Superior temporal gyrus (tissue), 1 donor: Measurements from ENCODE around the gene TMEM87A.
"Not testable (repeated sequence)": the region's sequence is repeated elsewhere in the genome, so short reads cannot be mapped to it uniquely, and the experiment has no call there.

Experiments used
- DNase-seq: peaks from one replicate; pipeline ENCODE4 v3.0.0-alpha.2; 2016; ENCODE audit errors: extremely low spot score

The TMEM87A gene

GRCh38 chr15:42272939-42273899 lies at the start of gene TMEM87A, which contains the start of gene GANC:
TMEM87A (minus strand) TSS chr15:42273433; CDS start chr15:42273398, 35 bp downstream.
GANC (plus strand) TSS chr15:42273201; CDS start chr15:42274482, 1,281 bp downstream.
- DNase-seq, result peak; percentile 99

GRCh38 chr15:42319206-42319605 lies 46.0 kb upstream of the TMEM87A start:
- no peak for DNase-seq

GRCh38 chr15:42316282-42316805 lies 43.1 kb upstream of the TMEM87A start:
- not testable (repeated sequence) for DNase-seq

- DNase-seq, result no peak
Observed at GRCh38 chr15:42315521-42315920, 42.3 kb upstream of the TMEM87A start.

GRCh38 chr15:42314818-42315217 lies 41.6 kb upstream of the TMEM87A start:
- no peak for DNase-seq

- no peak for DNase-seq
Observed at GRCh38 chr15:42313463-42313862, 40.2 kb upstream of the TMEM87A start.

GRCh38 chr15:42306681-42307080 lies 33.4 kb upstream of the TMEM87A start:
- no peak for DNase-seq

GRCh38 chr15:42301004-42301403 lies 27.8 kb upstream of the TMEM87A start:
- DNase-seq, result not testable (repeated sequence)

GRCh38 chr15:42289166-42289565 lies 15.9 kb upstream of the TMEM87A start:
- no peak for DNase-seq

- no peak for DNase-seq
Observed at GRCh38 chr15:42287931-42288330, 14.7 kb upstream of the TMEM87A start.

GRCh38 chr15:42286445-42287029 lies 13.3 kb upstream of the TMEM87A start:
- DNase-seq, result no peak

GRCh38 chr15:42285034-42285433 lies 11.8 kb upstream of the TMEM87A start:
- no peak for DNase-seq

- DNase-seq, result no peak
Observed at GRCh38 chr15:42284551-42284950, 11.3 kb upstream of the TMEM87A start.

- DNase-seq, result no peak
Observed at GRCh38 chr15:42283671-42284070, 10.4 kb upstream of the TMEM87A start.

GRCh38 chr15:42282926-42283325 lies 9.7 kb upstream of the TMEM87A start:
- no peak for DNase-seq

GRCh38 chr15:42282344-42282743 lies 9.1 kb upstream of the TMEM87A start:
- DNase-seq, result no peak

- no peak for DNase-seq
Observed at GRCh38 chr15:42279234-42279723, 6.0 kb upstream of the TMEM87A start.

- DNase-seq, result no peak
Observed at GRCh38 chr15:42276762-42277161, 3.5 kb upstream of the TMEM87A start.

- peak; percentile 88 for DNase-seq
Observed at GRCh38 chr15:42275780-42276391, 2.7 kb upstream of the TMEM87A start.

- DNase-seq, result no peak
Observed at GRCh38 chr15:42274702-42274989, 1.4 kb upstream of the TMEM87A start.

GRCh38 chr15:42273900-42274701 lies 868 bp upstream of the TMEM87A start:
- peak; percentile 73 for DNase-seq
